HG03354 (cell line): ENCODE measurements around the gene ST6GALNAC5.

Experiments
- ATAC-seq: cut with Tn5 transposase; IDR thresholded peaks from one replicate; pipeline ENCODE4 v1.9.1; 2021; ENCODE audit warnings: mild to moderate bottlenecking; ENCODE audit not compliant: unreplicated experiment, poor library complexity, severe bottlenecking

The ST6GALNAC5 gene

GRCh38 chr1:77089756-77090155, 222.5 kb downstream of the ST6GALNAC5 start:
- ATAC-seq: no peak

GRCh38 chr1:77095236-77095635, 228.0 kb downstream of the ST6GALNAC5 start:
- no peak for ATAC-seq

- no peak for ATAC-seq
These were observed 229.4 kb downstream of the ST6GALNAC5 start for GRCh38 chr1:77096496-77097255.

- no peak for ATAC-seq
These were observed 233.6 kb downstream of the ST6GALNAC5 start for GRCh38 chr1:77100875-77101274.

GRCh38 chr1:77103486-77103885, 236.2 kb downstream of the ST6GALNAC5 start:
- no peak for ATAC-seq

- ATAC-seq: no peak
These were observed 237.4 kb downstream of the ST6GALNAC5 start for GRCh38 chr1:77104672-77105071.
